Esophagus muscularis mucosa (tissue), 4 donors: ENCODE results near the gene DIP2C. TPM values are rescaled to one million over a fixed set of nuclear protein-coding genes. Genes with fewer than 3 reads are reported as not detected.

Source experiments
- DNase-seq: peaks from one replicate; pipeline ENCODE4 v3.0.0-alpha.2; 2017; ENCODE audit errors: extremely low spot score
- H3K27ac ChIP-seq, 4 donors: fragments of 200-600 bp; sonication (generic); replicated peaks in 1 of 4; 1 replicate in 3 of 4; 2 replicates in 1 of 4; pipeline ENCODE4 v1.5.1; 2016 to 2019; ENCODE audit warnings: mild to moderate bottlenecking in 1 of 4
- H3K27me3 ChIP-seq, 4 donors: fragments of 200-600 bp; sonication (generic); one replicate each; pipeline versions ENCODE4 v1.5.1 to v1.6.0; 2016 to 2019
- H3K36me3 ChIP-seq, 4 donors: fragments of 200-600 bp; sonication (generic); one replicate each; pipeline ENCODE4 v1.5.1; 2016 to 2019
- H3K4me1 ChIP-seq, 4 donors: fragments of 200-600 bp; sonication (generic); one replicate each; pipeline ENCODE4 v1.5.1; 2016 to 2019
- H3K4me3 ChIP-seq, 4 donors: fragments of 200-600 bp; sonication (generic); 1 replicate in 2 of 4; 2 replicates in 2 of 4; pipeline ENCODE4 v1.5.1; 2016 to 2019; ENCODE audit warnings: mild to moderate bottlenecking in 4 of 4, moderate library complexity in 1 of 4
- H3K9me3 ChIP-seq, 4 donors: fragments of 200-600 bp; sonication (generic); 1 replicate in 3 of 4; 2 replicates in 1 of 4; pipeline ENCODE4 v1.5.1; 2016 to 2019
- EP300 ChIP-seq: sonication (generic); formaldehyde crosslinking; IDR thresholded peaks from one replicate; pipeline ENCODE4 v1.6.1; 2017; ENCODE audit warnings: antibody characterized with exemption
- POLR2A ChIP-seq: fragments of 450-650 bp; IDR thresholded peaks from one replicate; pipeline ENCODE4 v1.6.1; 2017; ENCODE audit warnings: antibody characterized with exemption, moderate library complexity, mild to moderate bottlenecking, low read depth
- POLR2AphosphoS5 ChIP-seq, 2 donors: sonication (generic); formaldehyde crosslinking; IDR thresholded peaks; one replicate each; pipeline ENCODE4 v1.6.1; 2017; ENCODE audit warnings: antibody characterized with exemption in 2 of 2
- WGBS: methylation state at CpG from one replicate; pipeline ENCODE4 v1.1.5; 2018; 5-methylcytosine and 5-hydroxymethylcytosine counted together
- intact Hi-C: fragments of 100-400 bp; cut with DNase I; formaldehyde crosslinking; loops from one replicate; pipeline ENCODE4 v1.15.1; 2023
- total RNA-seq, 4 donors: library from RNA; depleted of rRNA; stranded (reverse); fragments of >200 nt; gene quantifications; one replicate each; pipeline versions ENCODE4 v1.1.0 to v1.2.1, GENCODE V29; 2016
- TF ChIP-seq, protein P1 (sequence below), 3 experiments: fragments of 200-600 bp in 2 of 3; fragments of 450-650 bp in 1 of 3; sonication (generic) in 2 of 3; IDR thresholded peaks; one replicate each; pipeline ENCODE4 v1.5.1; 2017 to 2019; ENCODE audit warnings: antibody characterized with exemption in 3 of 3, mild to moderate bottlenecking in 2 of 3, moderate library complexity in 1 of 3

The DIP2C gene
- total RNA-seq, 4 donors from 2014 or later, result 38.6 to 66.4 (median 55.7) TPM

- no peak overlapping the region for H3K4me3 ChIP-seq
- no peak for DNase-seq
- peaks cover 0 to 7% (median 3%) of the 10 kb centered on the region in 4 donors for H3K9me3 ChIP-seq
- TF ChIP-seq POLR2AphosphoS5 (IDR thresholded peaks at IDR 0.05), result no peak
- TF ChIP-seq, protein P1, sequence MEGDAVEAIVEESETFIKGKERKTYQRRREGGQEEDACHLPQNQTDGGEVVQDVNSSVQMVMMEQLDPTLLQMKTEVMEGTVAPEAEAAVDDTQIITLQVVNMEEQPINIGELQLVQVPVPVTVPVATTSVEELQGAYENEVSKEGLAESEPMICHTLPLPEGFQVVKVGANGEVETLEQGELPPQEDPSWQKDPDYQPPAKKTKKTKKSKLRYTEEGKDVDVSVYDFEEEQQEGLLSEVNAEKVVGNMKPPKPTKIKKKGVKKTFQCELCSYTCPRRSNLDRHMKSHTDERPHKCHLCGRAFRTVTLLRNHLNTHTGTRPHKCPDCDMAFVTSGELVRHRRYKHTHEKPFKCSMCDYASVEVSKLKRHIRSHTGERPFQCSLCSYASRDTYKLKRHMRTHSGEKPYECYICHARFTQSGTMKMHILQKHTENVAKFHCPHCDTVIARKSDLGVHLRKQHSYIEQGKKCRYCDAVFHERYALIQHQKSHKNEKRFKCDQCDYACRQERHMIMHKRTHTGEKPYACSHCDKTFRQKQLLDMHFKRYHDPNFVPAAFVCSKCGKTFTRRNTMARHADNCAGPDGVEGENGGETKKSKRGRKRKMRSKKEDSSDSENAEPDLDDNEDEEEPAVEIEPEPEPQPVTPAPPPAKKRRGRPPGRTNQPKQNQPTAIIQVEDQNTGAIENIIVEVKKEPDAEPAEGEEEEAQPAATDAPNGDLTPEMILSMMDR (IDR thresholded peaks at IDR 0.05), result no peak
- TF ChIP-seq EP300, result no peak
- TF ChIP-seq POLR2A, result no peak
- no peaks in the 10 kb centered on the region for H3K36me3 ChIP-seq
- H3K27ac ChIP-seq, result no peak overlapping the region
- intact Hi-C loops, result no loop called here
- WGBS, result 86% methylated on average over 5 of the region's 5 CpGs
- peaks cover 24 to 70% (median 55%) of the 10 kb centered on the region in 4 donors for H3K4me1 ChIP-seq
- H3K27me3 ChIP-seq, result no peaks in the 10 kb centered on the region
Measured at GRCh38 chr10:565146-565545, 124.3 kb downstream of the DIP2C start.

- WGBS, result 95% methylated on average over 5 of the region's 5 CpGs
- intact Hi-C loops, result no loop called here
- TF ChIP-seq POLR2AphosphoS5 (IDR thresholded peaks at IDR 0.05) (no peak), EP300 (no peak), POLR2A (no peak)
- TF ChIP-seq, protein P1 (IDR thresholded peaks at IDR 0.05), result no peak
- H3K27ac ChIP-seq, result no peak overlapping the region
- H3K9me3 ChIP-seq, result no peaks in the 10 kb centered on the region
- no peak overlapping the region for H3K4me3 ChIP-seq
- no peak for DNase-seq
- no peaks in the 10 kb centered on the region for H3K36me3 ChIP-seq
- peaks cover 37 to 80% (median 66%) of the 10 kb centered on the region in 4 donors for H3K4me1 ChIP-seq
- H3K27me3 ChIP-seq, result no peaks in the 10 kb centered on the region
Measured at GRCh38 chr10:563827-564226, 125.6 kb downstream of the DIP2C start.

DNA sequence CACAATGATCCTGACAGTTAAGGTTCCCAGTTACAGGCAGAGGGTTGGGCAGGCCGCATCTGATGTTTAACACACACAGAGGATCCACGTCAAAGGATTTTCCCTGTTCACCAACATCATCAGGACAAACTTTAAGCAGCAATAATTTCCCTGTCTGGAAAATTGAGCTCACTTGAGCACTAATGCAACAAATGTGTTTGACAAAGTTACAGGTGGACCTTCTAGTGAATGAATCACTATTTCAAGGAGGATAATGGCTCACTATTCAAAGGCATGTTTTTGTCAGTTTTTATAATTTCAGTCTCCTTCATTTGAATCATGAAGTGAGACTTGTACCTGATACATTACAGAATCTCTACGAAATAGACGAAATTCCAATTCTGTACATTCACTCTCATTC, 127.3 kb downstream of the DIP2C start:
- Histone ChIP-seq H3K4me1 (peaks cover 44 to 83% (median 75%) of the 10 kb centered on the region in 4 donors), H3K27ac (no peak overlapping the region)
- TF ChIP-seq POLR2A, result no peak

GRCh38 chr10:561721-562120, 127.7 kb downstream of the DIP2C start:
- 83% methylated on average over 12 of the region's 12 CpGs for WGBS
- Histone ChIP-seq H3K4me3 (no peak overlapping the region), H3K27me3 (no peaks in the 10 kb centered on the region), H3K27ac (no peak overlapping the region), H3K4me1 (peaks cover 48 to 85% (median 77%) of the 10 kb centered on the region in 4 donors), H3K9me3 (no peaks in the 10 kb centered on the region), H3K36me3 (no peaks in the 10 kb centered on the region)
- DNase-seq, result no peak
- TF ChIP-seq EP300, result no peak
- TF ChIP-seq POLR2A, result no peak
- TF ChIP-seq, protein P1 (IDR thresholded peaks at IDR 0.05), result no peak
- TF ChIP-seq POLR2AphosphoS5 (IDR thresholded peaks at IDR 0.05), result no peak
- intact Hi-C loops, result no loop called here

More for the DNA sequence above, 127.3 kb downstream of the DIP2C start:
- Histone ChIP-seq H3K4me3 (no peak overlapping the region), H3K36me3 (no peaks in the 10 kb centered on the region), H3K27me3 (no peaks in the 10 kb centered on the region), H3K9me3 (no peaks in the 10 kb centered on the region)
- 65% methylated on average over 4 of the region's 4 CpGs for WGBS
- intact Hi-C loops, result no loop called here
- DNase-seq, result no peak

GRCh38 chr10:560314-560992, 129.0 kb downstream of the DIP2C start:
- Histone ChIP-seq H3K27ac (no peak overlapping the region), H3K36me3 (no peaks in the 10 kb centered on the region), H3K4me3 (no peak overlapping the region), H3K4me1 (peaks cover 56 to 83% (median 75%) of the 10 kb centered on the region in 4 donors), H3K27me3 (no peaks in the 10 kb centered on the region), H3K9me3 (no peaks in the 10 kb centered on the region)
- TF ChIP-seq, protein P1 (IDR thresholded peaks at IDR 0.05), result no peak
- TF ChIP-seq POLR2A (no peak), EP300 (no peak), POLR2AphosphoS5 (IDR thresholded peaks at IDR 0.05) (no peak)
- 94% methylated on average over 11 of the region's 11 CpGs for WGBS
- DNase-seq, result no peak
- intact Hi-C loops, result no loop called here
